ENCODE measurements around the gene UBASH3A. TPM values are rescaled to one million over a fixed set of nuclear protein-coding genes. Genes with fewer than 3 reads are reported as not detected.

The UBASH3A gene
- total and polyA plus RNA-seq, 2 donors = 14.9 to 26.7 TPM

- H3K27me3 ChIP-seq (ENCODE audit: control insufficient read depth in 2 of 2, insufficient read depth in 1 of 2, low read length in 1 of 2) = no peaks in the 10 kb centered on the region
- WGBS = 93% methylated on average over 13 of the region's 13 CpGs
Observed at GRCh38 chr21:42493109-42494060, 89.7 kb downstream of the UBASH3A start.

GRCh38 chr21:42495027-42495426 is 91.3 kb downstream of the UBASH3A start:
- Histone ChIP-seq H3K4me1 (ENCODE audit: control insufficient read depth in 2 of 2, insufficient read depth in 2 of 2, low read length in 2 of 2) (peaks cover 13 to 25% of the 10 kb centered on the region in 2 donors), H3K27ac (ENCODE audit: low read depth in 1 of 2, low read length in 1 of 2) (no peak overlapping the region), H3K36me3 (ENCODE audit: control insufficient read depth in 2 of 2, insufficient read depth in 2 of 2, low read length in 1 of 2) (no peaks in the 10 kb centered on the region), H3K27me3 (ENCODE audit: control insufficient read depth in 2 of 2, insufficient read depth in 1 of 2, low read length in 1 of 2) (no peaks in the 10 kb centered on the region), H3K9me3 (ENCODE audit: control insufficient read depth in 2 of 2, insufficient read depth in 1 of 2, low read length in 1 of 2) (no peaks in the 10 kb centered on the region), H3K4me3 (ENCODE audit: low read length in 2 of 2) (no peak overlapping the region)
- DNase-seq (ENCODE audit: low read depth in 6 of 9, low spot score in 9 of 9) = no peak
- 96% methylated on average over 5 of the region's 5 CpGs for WGBS

More at GRCh38 chr21:42493109-42494060, 89.7 kb downstream of the UBASH3A start:
- H3K4me3 ChIP-seq (ENCODE audit: low read length in 2 of 2) = no peak overlapping the region
- peaks cover 13 to 25% of the 10 kb centered on the region in 2 donors for H3K4me1 ChIP-seq (ENCODE audit: control insufficient read depth in 2 of 2, insufficient read depth in 2 of 2, low read length in 2 of 2)
- no peak for DNase-seq (ENCODE audit: low read depth in 6 of 9, low spot score in 9 of 9)
- H3K27ac ChIP-seq (ENCODE audit: low read depth in 1 of 2, low read length in 1 of 2) = no peak overlapping the region
- peaks cover 0 to 6% of the 10 kb centered on the region in 2 donors for H3K9me3 ChIP-seq (ENCODE audit: control insufficient read depth in 2 of 2, insufficient read depth in 1 of 2, low read length in 1 of 2)
- no peaks in the 10 kb centered on the region for H3K36me3 ChIP-seq (ENCODE audit: control insufficient read depth in 2 of 2, insufficient read depth in 2 of 2, low read length in 1 of 2)

GRCh38 chr21:42495765-42496119 is 92.0 kb downstream of the UBASH3A start:
- H3K36me3 ChIP-seq (ENCODE audit: control insufficient read depth in 2 of 2, insufficient read depth in 2 of 2, low read length in 1 of 2) = no peaks in the 10 kb centered on the region
- H3K4me3 ChIP-seq (ENCODE audit: low read length in 2 of 2) = peak overlapping the region; percentile 66 to 76
- H3K27ac ChIP-seq (ENCODE audit: low read depth in 1 of 2, low read length in 1 of 2) = peak overlapping the region in 1 of 2 donors; percentile 7
- H3K27me3 ChIP-seq (ENCODE audit: control insufficient read depth in 2 of 2, insufficient read depth in 1 of 2, low read length in 1 of 2) = no peaks in the 10 kb centered on the region
- no peaks in the 10 kb centered on the region for H3K9me3 ChIP-seq (ENCODE audit: control insufficient read depth in 2 of 2, insufficient read depth in 1 of 2, low read length in 1 of 2)
- 9% methylated on average over 18 of the region's 18 CpGs for WGBS
- no peak for DNase-seq (ENCODE audit: low read depth in 6 of 9, low spot score in 9 of 9)
- H3K4me1 ChIP-seq (ENCODE audit: control insufficient read depth in 2 of 2, insufficient read depth in 2 of 2, low read length in 2 of 2) = peaks cover 13 to 25% of the 10 kb centered on the region in 2 donors

GRCh38 chr21:42496120-42496838 is 92.6 kb downstream of the UBASH3A start, which contains the start of gene RSPH1:
RSPH1 (minus strand) TSS chr21:42496224; CDS start chr21:42496186, 38 bp downstream.
- DNase-seq (ENCODE audit: low read depth in 6 of 9, low spot score in 9 of 9) = peak; percentile 92 to 99 (median 98)
- Histone ChIP-seq H3K4me1 (ENCODE audit: control insufficient read depth in 2 of 2, insufficient read depth in 2 of 2, low read length in 2 of 2) (peaks cover 13 to 25% of the 10 kb centered on the region in 2 donors), H3K36me3 (ENCODE audit: control insufficient read depth in 2 of 2, insufficient read depth in 2 of 2, low read length in 1 of 2) (no peaks in the 10 kb centered on the region), H3K27ac (ENCODE audit: low read depth in 1 of 2, low read length in 1 of 2) (peak within 1 kb of the TSS in 1 of 2 donors; percentile 77), H3K9me3 (ENCODE audit: control insufficient read depth in 2 of 2, insufficient read depth in 1 of 2, low read length in 1 of 2) (no peaks in the 10 kb centered on the region), H3K4me3 (ENCODE audit: low read length in 2 of 2) (peak within 1 kb of the TSS; percentile 66 to 76), H3K27me3 (ENCODE audit: control insufficient read depth in 2 of 2, insufficient read depth in 1 of 2, low read length in 1 of 2) (no peaks in the 10 kb centered on the region)
- WGBS = under 1% methylated on average over 58 of the region's 58 CpGs

- WGBS = 39% methylated on average over 19 of the region's 19 CpGs
- no peak for DNase-seq (ENCODE audit: low read depth in 6 of 9, low spot score in 9 of 9)
Observed at GRCh38 chr21:42496839-42497202, 93.1 kb downstream of the UBASH3A start.

More at GRCh38 chr21:42496839-42497202, 93.1 kb downstream of the UBASH3A start:
- Histone ChIP-seq H3K36me3 (ENCODE audit: control insufficient read depth in 2 of 2, insufficient read depth in 2 of 2, low read length in 1 of 2) (no peaks in the 10 kb centered on the region), H3K9me3 (ENCODE audit: control insufficient read depth in 2 of 2, insufficient read depth in 1 of 2, low read length in 1 of 2) (no peaks in the 10 kb centered on the region), H3K27ac (ENCODE audit: low read depth in 1 of 2, low read length in 1 of 2) (peak overlapping the region in 1 of 2 donors; percentile 77), H3K4me1 (ENCODE audit: control insufficient read depth in 2 of 2, insufficient read depth in 2 of 2, low read length in 2 of 2) (peaks cover 13 to 25% of the 10 kb centered on the region in 2 donors), H3K4me3 (ENCODE audit: low read length in 2 of 2) (peak overlapping the region; percentile 66 to 76), H3K27me3 (ENCODE audit: control insufficient read depth in 2 of 2, insufficient read depth in 1 of 2, low read length in 1 of 2) (no peaks in the 10 kb centered on the region)

Other genes starting within 250 kb of the UBASH3A start
- gene ABCG1, start 184.8 kb upstream of the UBASH3A start, total RNA-seq = 20.5 TPM
- gene ABCG1, start 184.8 kb upstream of the UBASH3A start, polyA plus RNA-seq = 28.8 TPM
- gene TFF3, start 88.5 kb upstream of the UBASH3A start, total RNA-seq = 5.1 TPM
- gene TFF3, start 88.5 kb upstream of the UBASH3A start, polyA plus RNA-seq = 13.6 TPM
- gene TFF2, start 52.9 kb upstream of the UBASH3A start, total RNA-seq = not detected
- 0.41 TPM for gene TFF2, start 52.9 kb upstream of the UBASH3A start, polyA plus RNA-seq
- gene TFF1, start 37.4 kb upstream of the UBASH3A start, total RNA-seq = not detected
- gene TFF1, start 37.4 kb upstream of the UBASH3A start, polyA plus RNA-seq = 2.4 TPM
- gene TMPRSS3, start 7.8 kb upstream of the UBASH3A start, total RNA-seq = 0.42 TPM
- gene TMPRSS3, start 7.8 kb upstream of the UBASH3A start, polyA plus RNA-seq = 1.1 TPM
- gene RSPH1, start 92.3 kb downstream of the UBASH3A start, total RNA-seq = 0.38 TPM
- gene RSPH1, start 92.3 kb downstream of the UBASH3A start, polyA plus RNA-seq = 2.4 TPM
- gene SLC37A1, start 110.0 kb downstream of the UBASH3A start, total RNA-seq = 9.0 TPM
- gene SLC37A1, start 110.0 kb downstream of the UBASH3A start, polyA plus RNA-seq = 9.2 TPM
- gene PDE9A, start 249.7 kb downstream of the UBASH3A start, total RNA-seq = 8.2 TPM
- 14.5 TPM for gene PDE9A, start 249.7 kb downstream of the UBASH3A start, polyA plus RNA-seq